ENCODE data around the gene SLC6A18. TPM values are rescaled to one million over a fixed set of nuclear protein-coding genes. Genes with fewer than 3 reads are reported as not detected.

SLC6A18 gene
- total RNA-seq, 1 donor from 2014 or later = not detected

DNA sequence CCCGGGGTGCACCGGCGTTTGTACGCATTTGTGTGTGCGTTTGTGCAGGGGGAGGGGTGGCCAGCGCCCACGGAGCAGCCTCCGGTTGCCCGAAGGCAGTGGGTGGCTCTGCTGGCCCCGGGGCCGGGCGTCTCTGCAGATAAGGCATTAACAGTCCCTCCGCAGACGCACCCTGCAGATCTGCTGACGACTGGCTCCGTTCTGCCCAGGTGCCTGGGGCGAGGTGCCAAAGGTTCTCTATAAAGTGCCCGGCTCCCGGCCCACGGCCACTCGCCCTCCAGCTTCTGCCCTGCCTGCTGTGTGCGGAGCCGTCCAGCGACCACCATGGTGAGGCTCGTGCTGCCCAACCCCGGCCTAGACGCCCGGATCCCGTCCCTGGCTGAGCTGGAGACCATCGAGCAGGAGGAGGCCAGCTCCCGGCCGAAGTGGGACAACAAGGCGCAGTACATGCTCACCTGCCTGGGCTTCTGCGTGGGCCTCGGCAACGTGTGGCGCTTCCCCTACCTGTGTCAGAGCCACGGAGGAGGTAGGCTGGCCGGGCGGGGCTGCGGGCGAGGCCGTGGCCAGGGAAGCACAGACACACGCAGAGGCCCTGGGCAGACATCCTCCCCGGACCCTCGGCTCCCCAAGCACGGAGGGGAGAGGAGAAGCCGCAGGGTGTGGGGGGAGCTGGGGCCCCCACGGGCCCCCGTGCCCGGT lies 23.7 kb upstream of the SLC6A18 start, which contains the start of gene SLC6A19:
SLC6A19 (plus strand) TSS at position 269 of the 699 bp plus-strand sequence; CDS start at position 325, 56 bp downstream.
- no peak for DNase-seq (ENCODE audit: low spot score, unreplicated experiment)
- Mint-ChIP-seq H3K27ac (no peak within 1 kb of the TSS), H3K9me3 (ENCODE audit: low read depth) (peaks cover 3% of the 10 kb centered on the region), H3K27me3 (peaks cover 5% of the 10 kb centered on the region), H3K4me3 (ENCODE audit: low read depth) (no peak within 1 kb of the TSS), H3K36me3 (ENCODE audit: insufficient read depth) (no peaks in the 10 kb centered on the region), H3K4me1 (ENCODE audit: low read depth) (peaks cover 15% of the 10 kb centered on the region)
- TF ChIP-seq, protein P1, sequence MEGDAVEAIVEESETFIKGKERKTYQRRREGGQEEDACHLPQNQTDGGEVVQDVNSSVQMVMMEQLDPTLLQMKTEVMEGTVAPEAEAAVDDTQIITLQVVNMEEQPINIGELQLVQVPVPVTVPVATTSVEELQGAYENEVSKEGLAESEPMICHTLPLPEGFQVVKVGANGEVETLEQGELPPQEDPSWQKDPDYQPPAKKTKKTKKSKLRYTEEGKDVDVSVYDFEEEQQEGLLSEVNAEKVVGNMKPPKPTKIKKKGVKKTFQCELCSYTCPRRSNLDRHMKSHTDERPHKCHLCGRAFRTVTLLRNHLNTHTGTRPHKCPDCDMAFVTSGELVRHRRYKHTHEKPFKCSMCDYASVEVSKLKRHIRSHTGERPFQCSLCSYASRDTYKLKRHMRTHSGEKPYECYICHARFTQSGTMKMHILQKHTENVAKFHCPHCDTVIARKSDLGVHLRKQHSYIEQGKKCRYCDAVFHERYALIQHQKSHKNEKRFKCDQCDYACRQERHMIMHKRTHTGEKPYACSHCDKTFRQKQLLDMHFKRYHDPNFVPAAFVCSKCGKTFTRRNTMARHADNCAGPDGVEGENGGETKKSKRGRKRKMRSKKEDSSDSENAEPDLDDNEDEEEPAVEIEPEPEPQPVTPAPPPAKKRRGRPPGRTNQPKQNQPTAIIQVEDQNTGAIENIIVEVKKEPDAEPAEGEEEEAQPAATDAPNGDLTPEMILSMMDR (IDR thresholded peaks at IDR 0.05; ENCODE audit: unreplicated experiment) = no peak

DNA sequence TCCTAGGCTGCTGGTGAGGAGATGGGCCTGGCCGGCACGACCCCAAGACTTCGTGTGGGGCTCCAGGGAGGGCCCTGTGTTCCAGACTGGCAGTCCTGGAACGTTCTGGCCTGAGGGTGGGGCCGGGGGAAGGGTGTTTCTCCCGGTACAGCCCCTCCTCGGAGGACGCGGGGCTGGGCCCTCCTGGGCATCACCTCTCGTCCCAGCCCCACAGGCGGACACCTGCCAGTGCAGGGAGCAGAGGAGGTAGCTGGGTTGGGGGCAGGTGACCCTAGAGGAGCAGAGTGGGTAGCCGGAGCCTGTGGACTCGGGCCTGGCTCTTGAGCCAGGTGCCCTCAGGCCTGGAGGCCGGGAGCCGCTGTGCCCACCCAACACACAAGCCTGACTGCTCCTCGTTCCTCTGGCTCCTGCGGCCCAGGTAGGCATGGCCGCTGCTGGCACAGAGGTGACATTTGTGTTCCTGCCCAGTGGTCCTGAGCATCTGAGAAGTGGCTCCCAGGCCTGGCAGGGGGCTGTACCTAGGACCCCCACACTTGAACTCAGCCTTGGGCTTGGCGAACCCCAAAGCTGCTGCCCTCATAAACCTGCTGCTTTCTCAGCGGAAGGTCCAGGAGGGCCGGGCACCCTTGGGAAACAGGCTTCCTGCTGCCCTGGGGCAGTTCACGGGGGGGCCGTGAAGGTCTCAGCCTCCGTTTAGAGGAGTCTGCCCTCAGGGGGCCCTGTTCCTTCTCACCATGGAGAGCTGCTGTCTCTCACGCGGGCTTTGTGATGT lies 23.0 kb upstream of the SLC6A18 start:
- H3K9me3 Mint-ChIP-seq (ENCODE audit: low read depth) = no peaks in the 10 kb centered on the region
- peaks cover 5% of the 10 kb centered on the region for H3K27me3 Mint-ChIP-seq
- DNase-seq (ENCODE audit: low spot score, unreplicated experiment) = no peak
- no peaks in the 10 kb centered on the region for H3K36me3 Mint-ChIP-seq (ENCODE audit: insufficient read depth)
- TF ChIP-seq, protein P1 (IDR thresholded peaks at IDR 0.05; ENCODE audit: unreplicated experiment) = no peak
- H3K27ac Mint-ChIP-seq = no peak overlapping the region
- peaks cover 15% of the 10 kb centered on the region for H3K4me1 Mint-ChIP-seq (ENCODE audit: low read depth)
- no peak overlapping the region for H3K4me3 Mint-ChIP-seq (ENCODE audit: low read depth)

DNA sequence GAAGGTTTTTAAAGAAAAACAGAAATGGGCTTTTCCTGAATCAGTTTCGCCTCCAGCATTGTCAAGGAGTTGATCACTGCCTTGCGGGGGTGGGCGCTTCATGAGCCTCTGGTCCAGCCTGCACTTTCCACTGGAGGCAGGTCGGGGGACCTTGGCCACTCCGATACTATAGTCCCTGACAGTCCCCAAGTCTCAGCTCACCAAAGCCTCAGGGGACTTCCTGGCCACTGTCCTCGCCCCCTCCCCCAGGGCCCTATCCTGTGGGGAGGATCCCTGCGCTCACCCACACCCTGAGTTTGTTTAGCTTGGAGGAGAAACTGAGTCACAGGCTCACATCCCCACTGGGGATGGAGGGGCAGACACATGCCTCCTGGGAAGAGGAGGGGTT lies 22.4 kb upstream of the SLC6A18 start:
- H3K4me3 Mint-ChIP-seq (ENCODE audit: low read depth) = no peak overlapping the region
- no peak overlapping the region for H3K27ac Mint-ChIP-seq

GRCh38 chr5:1203311-1203967 lies 21.7 kb upstream of the SLC6A18 start:
- H3K27ac Mint-ChIP-seq = no peak overlapping the region
- H3K4me3 Mint-ChIP-seq (ENCODE audit: low read depth) = no peak overlapping the region
- no peak for DNase-seq (ENCODE audit: low spot score, unreplicated experiment)
- TF ChIP-seq, protein P1 (IDR thresholded peaks at IDR 0.05; ENCODE audit: unreplicated experiment) = no peak
- H3K27me3 Mint-ChIP-seq = peaks cover 5% of the 10 kb centered on the region
- H3K9me3 Mint-ChIP-seq (ENCODE audit: low read depth) = no peaks in the 10 kb centered on the region
- peaks cover 16% of the 10 kb centered on the region for H3K4me1 Mint-ChIP-seq (ENCODE audit: low read depth)
- H3K36me3 Mint-ChIP-seq (ENCODE audit: insufficient read depth) = no peaks in the 10 kb centered on the region

More for the DNA sequence above, 22.4 kb upstream of the SLC6A18 start:
- H3K27me3 Mint-ChIP-seq = peaks cover 5% of the 10 kb centered on the region
- no peak for DNase-seq (ENCODE audit: low spot score, unreplicated experiment)
- no peaks in the 10 kb centered on the region for H3K36me3 Mint-ChIP-seq (ENCODE audit: insufficient read depth)
- TF ChIP-seq, protein P1 (IDR thresholded peaks at IDR 0.05; ENCODE audit: unreplicated experiment) = no peak
- H3K4me1 Mint-ChIP-seq (ENCODE audit: low read depth) = peaks cover 16% of the 10 kb centered on the region
- no peaks in the 10 kb centered on the region for H3K9me3 Mint-ChIP-seq (ENCODE audit: low read depth)
